WTC11 (cell line): ENCODE results near the gene CALN1. TPM values are rescaled to one million over a fixed set of nuclear protein-coding genes. Genes with fewer than 3 reads are reported as not detected.

ENCODE experiments used
- ATAC-seq: fragments of 200-7000 bp; cut with Tn5 transposase; 2 replicates; pipeline ENCODE4 v1.10.0; 2021; ENCODE audit warnings: mild to moderate bottlenecking, moderate library complexity
- CTCF ChIA-PET: fragments of 300-600 bp; sonication (Branson Sonifier 250); formaldehyde crosslinking; loops from one replicate; lab custom pipeline; 2021; ENCODE audit warnings: antibody characterized with exemption; lab: Charles Lee
- POLR2A ChIA-PET: fragments of 350-600 bp; sonication (Branson Sonifier 250); formaldehyde crosslinking; loops from one replicate; lab custom pipeline; 2021; ENCODE audit warnings: antibody characterized with exemption; lab: Charles Lee
- DNase-seq: peaks from one replicate; pipeline ENCODE4 v3.0.0; 2021; ENCODE audit warnings: low spot score
- H3K27ac Mint-ChIP-seq: 2 replicates; pipeline ENCODE4 v1.8.0; 2021; ENCODE audit warnings: mixed read lengths
- H3K27me3 Mint-ChIP-seq: 2 replicates; pipeline ENCODE4 v1.8.0; 2021; ENCODE audit warnings: low read depth, mild to moderate bottlenecking, moderate library complexity, mixed read lengths
- H3K36me3 Mint-ChIP-seq: 2 replicates; pipeline ENCODE4 v1.8.0; 2021; ENCODE audit warnings: mixed read lengths
- H3K4me1 Mint-ChIP-seq: 2 replicates; pipeline ENCODE4 v1.8.0; 2022; ENCODE audit warnings: mixed read lengths
- H3K4me3 Mint-ChIP-seq: 2 replicates; pipeline ENCODE4 v1.8.0; 2021; ENCODE audit warnings: mild to moderate bottlenecking, moderate library complexity, mixed read lengths
- H3K9me3 Mint-ChIP-seq: 2 replicates; pipeline ENCODE4 v1.8.0; 2021; ENCODE audit warnings: mixed read lengths
- ARID4B ChIP-seq: sonication (generic); formaldehyde crosslinking; IDR thresholded peaks from 2 replicates; pipeline ENCODE4 v1.8.0; 2023; ENCODE audit warnings: missing genetic modification reagents, mild to moderate bottlenecking, borderline replicate concordance
- ATF2 ChIP-seq: sonication (generic); formaldehyde crosslinking; IDR thresholded peaks from 2 replicates; pipeline ENCODE4 v1.8.1; 2022; ENCODE audit warnings: low read depth, missing genetic modification reagents, borderline replicate concordance
- CTCF ChIP-seq: fragments of 200-600 bp; IDR thresholded peaks from 2 replicates; pipeline ENCODE4 v1.8.0; 2022; ENCODE audit warnings: antibody characterized with exemption
- ETV6 ChIP-seq: sonication (generic); formaldehyde crosslinking; IDR thresholded peaks from 2 replicates; pipeline ENCODE4 v1.8.1; 2022; ENCODE audit warnings: mild to moderate bottlenecking, missing genetic modification reagents
- HMGA2 ChIP-seq: fragments of 250-450 bp; sonication (Bioruptor Pico); IDR thresholded peaks from 2 replicates; pipeline ENCODE4 v1.4.0; 2021; ENCODE audit warnings: mild to moderate bottlenecking, moderate library complexity
- JAZF1 ChIP-seq: fragments of 250-450 bp; sonication (Bioruptor Pico); IDR thresholded peaks from 2 replicates; pipeline ENCODE4 v1.9.0; 2021; ENCODE audit warnings: moderate library complexity, mild to moderate bottlenecking, inconsistent platforms
- KAT7 ChIP-seq: sonication (generic); formaldehyde crosslinking; IDR thresholded peaks from 2 replicates; pipeline ENCODE4 v1.8.1; 2023; ENCODE audit warnings: missing genetic modification reagents, mild to moderate bottlenecking, borderline replicate concordance
- MAX ChIP-seq: sonication (generic); formaldehyde crosslinking; IDR thresholded peaks from 2 replicates; pipeline ENCODE4 v1.8.0; 2022; ENCODE audit warnings: mild to moderate bottlenecking, missing genetic modification reagents
- MXD4 ChIP-seq: fragments of 250-450 bp; sonication (Bioruptor Pico); IDR thresholded peaks from 2 replicates; pipeline ENCODE4 v1.8.0; 2021; ENCODE audit warnings: mild to moderate bottlenecking, moderate library complexity, borderline replicate concordance
- NR1H2 ChIP-seq: sonication (generic); formaldehyde crosslinking; IDR thresholded peaks from 2 replicates; pipeline ENCODE4 v1.9.0; 2021; ENCODE audit warnings: mild to moderate bottlenecking, moderate library complexity, missing genetic modification reagents
- SMAD4 ChIP-seq: sonication (generic); formaldehyde crosslinking; IDR thresholded peaks from 2 replicates; pipeline ENCODE4 v1.8.0; 2022; ENCODE audit warnings: mild to moderate bottlenecking, missing genetic modification reagents
- STAT6 ChIP-seq: sonication (generic); formaldehyde crosslinking; conservative IDR thresholded peaks from 2 replicates; pipeline ENCODE4 v1.8.1; 2023; ENCODE audit warnings: mild to moderate bottlenecking, low read depth, missing genetic modification reagents, moderate library complexity
- ZNF219 ChIP-seq: sonication (generic); formaldehyde crosslinking; IDR thresholded peaks from 2 replicates; pipeline ENCODE4 v1.8.0; 2023; ENCODE audit warnings: missing genetic modification reagents, mild to moderate bottlenecking, borderline replicate concordance
- ZNF396 ChIP-seq: fragments of 250-450 bp; sonication (Bioruptor Pico); IDR thresholded peaks from 2 replicates; pipeline ENCODE4 v1.8.0; 2021; ENCODE audit warnings: mild to moderate bottlenecking, moderate library complexity, borderline replicate concordance
- ZNF671 ChIP-seq: fragments of 250-450 bp; sonication (Bioruptor Pico); IDR thresholded peaks from 2 replicates; pipeline ENCODE4 v1.8.0; 2021; ENCODE audit warnings: mild to moderate bottlenecking
- total RNA-seq: library from RNA; stranded (reverse); gene quantifications from 3 replicates; pipeline ENCODE4 v1.2.3, GENCODE V29; 2021
- TF ChIP-seq, protein P1 (sequence below): fragments of 250-450 bp; sonication (Bioruptor Pico); IDR thresholded peaks from 2 replicates; pipeline ENCODE4 v1.8.0; 2021; ENCODE audit warnings: mild to moderate bottlenecking

The CALN1 gene
- total RNA-seq, 1 experiment from 2014 or later: 10.5 TPM

- Mint-ChIP-seq H3K4me3 (no peak overlapping the region), H3K27ac (no peak overlapping the region), H3K4me1 (no peaks in the 10 kb centered on the region), H3K27me3 (no peaks in the 10 kb centered on the region; the same call in 1 of the 2 replicates), H3K36me3 (peaks cover 9% of the 10 kb centered on the region; the same call in 1 of the 2 replicates)
- DNase-seq: no peak
- CTCF ChIA-PET: interaction anchor here (1.0 kb wide), 1 partner anchor 306 kb away, joined by 3 read pairs; no protein-coding TSS in a partner anchor
- no peak for TF ChIP-seq MAX (CRISPR knock-in tag)
- no peak for TF ChIP-seq KAT7 (CRISPR knock-in tag)
- TF ChIP-seq, all 79 proteins: peak for 0
- no peak for ATAC-seq
- POLR2A ChIA-PET: no interaction called here
- H3K9me3 Mint-ChIP-seq: peaks cover 19% of the 10 kb centered on the region
Measured at GRCh38 chr7:72058579-72058978, 353.6 kb downstream of the CALN1 start.

GRCh38 chr7:72057796-72058195 is 354.3 kb downstream of the CALN1 start:
- no peaks in the 10 kb centered on the region; the same call in 1 of the 2 replicates for H3K27me3 Mint-ChIP-seq
- TF ChIP-seq NR1H2 (CRISPR knock-in tag): no peak
- TF ChIP-seq ARID4B (CRISPR knock-in tag): no peak
- TF ChIP-seq, protein P1, sequence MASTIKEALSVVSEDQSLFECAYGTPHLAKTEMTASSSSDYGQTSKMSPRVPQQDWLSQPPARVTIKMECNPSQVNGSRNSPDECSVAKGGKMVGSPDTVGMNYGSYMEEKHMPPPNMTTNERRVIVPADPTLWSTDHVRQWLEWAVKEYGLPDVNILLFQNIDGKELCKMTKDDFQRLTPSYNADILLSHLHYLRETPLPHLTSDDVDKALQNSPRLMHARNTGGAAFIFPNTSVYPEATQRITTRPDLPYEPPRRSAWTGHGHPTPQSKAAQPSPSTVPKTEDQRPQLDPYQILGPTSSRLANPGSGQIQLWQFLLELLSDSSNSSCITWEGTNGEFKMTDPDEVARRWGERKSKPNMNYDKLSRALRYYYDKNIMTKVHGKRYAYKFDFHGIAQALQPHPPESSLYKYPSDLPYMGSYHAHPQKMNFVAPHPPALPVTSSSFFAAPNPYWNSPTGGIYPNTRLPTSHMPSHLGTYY (CRISPR knock-in tag): no peak
- no peak for TF ChIP-seq ATF2
- TF ChIP-seq JAZF1: no peak
- TF ChIP-seq ETV6 (CRISPR knock-in tag): no peak
- TF ChIP-seq ZNF671 (CRISPR knock-in tag): no peak
- no peak for TF ChIP-seq MAX (CRISPR knock-in tag)
- no peak for TF ChIP-seq ZNF396 (CRISPR knock-in tag)
- no peak for TF ChIP-seq MXD4
- no peak for TF ChIP-seq CTCF
- no peak for TF ChIP-seq SMAD4 (CRISPR knock-in tag)
- no peak for TF ChIP-seq ZNF219 (CRISPR knock-in tag)
- no peak for TF ChIP-seq HMGA2 (CRISPR knock-in tag)
- TF ChIP-seq STAT6 (CRISPR knock-in tag): no peak
- peaks cover 19% of the 10 kb centered on the region for H3K9me3 Mint-ChIP-seq
- H3K4me3 Mint-ChIP-seq: no peak overlapping the region
- no peak for DNase-seq
- H3K36me3 Mint-ChIP-seq: peaks cover 9% of the 10 kb centered on the region; the same call in 1 of the 2 replicates
- no peaks in the 10 kb centered on the region for H3K4me1 Mint-ChIP-seq
- ChIA-PET POLR2A (no interaction called here), CTCF (interaction anchor here (1.0 kb wide), 1 partner anchor 306 kb away, joined by 3 read pairs; no protein-coding TSS in a partner anchor)
- no peak for ATAC-seq
- H3K27ac Mint-ChIP-seq: no peak overlapping the region
